CD14-positive monocyte (primary cell): Measurements from ENCODE around the gene SLC29A1. TPM values are rescaled to one million over a fixed set of nuclear protein-coding genes. Genes with fewer than 3 reads are reported as not detected.

ENCODE experiments used
- DNase-seq, 3 donors: peaks; one replicate each; pipeline ENCODE4 v3.0.0-alpha.2; 2011 to 2022
- H2AFZ ChIP-seq: 2 replicates; pipeline ENCODE4 v1.6.0; 2012; ENCODE audit warnings: mild to moderate bottlenecking, low read depth, low read length, inconsistent platforms; ENCODE audit not compliant: insufficient read depth, poor library complexity, severe bottlenecking
- H3K27ac ChIP-seq, 2 donors: 1 replicate in 1 of 2; 2 replicates in 1 of 2; pipeline ENCODE4 v1.5.1; 2012 to 2013; ENCODE audit warnings: low read length in 2 of 2, control low read depth in 1 of 2, inconsistent platforms in 1 of 2, low read depth in 1 of 2, mild to moderate bottlenecking in 1 of 2
- H3K27me3 ChIP-seq, 2 donors: one replicate each; pipeline versions ENCODE4 v1.6.0 to v1.6.1; 2011 to 2013; ENCODE audit warnings: low read length in 2 of 2; ENCODE audit not compliant: control insufficient read depth in 2 of 2, insufficient read depth in 2 of 2
- H3K36me3 ChIP-seq, 2 donors: replicated peaks in 1 of 2; 1 replicate in 1 of 2; 2 replicates in 1 of 2; pipeline versions ENCODE4 v1.5.1 to v1.6.1; 2012 to 2013; ENCODE audit warnings: low read length in 2 of 2, control low read depth in 1 of 2, inconsistent platforms in 1 of 2, mild to moderate bottlenecking in 1 of 2; ENCODE audit not compliant: insufficient read depth in 2 of 2, control insufficient read depth in 1 of 2
- H3K4me1 ChIP-seq, 2 donors: 1 replicate in 1 of 2; 2 replicates in 1 of 2; pipeline versions ENCODE4 v1.5.1 to v1.6.1; 2012 to 2013; ENCODE audit warnings: low read length in 2 of 2, control low read depth in 1 of 2, inconsistent platforms in 1 of 2, mild to moderate bottlenecking in 1 of 2, moderate library complexity in 1 of 2; ENCODE audit not compliant: insufficient read depth in 2 of 2, control insufficient read depth in 1 of 2
- H3K4me2 ChIP-seq: replicated peaks from 2 replicates; pipeline ENCODE3; 2012; ENCODE audit warnings: low read length, moderate library complexity, mild to moderate bottlenecking; ENCODE audit not compliant: poor library complexity, severe bottlenecking; ENCODE audit errors: extremely low read depth
- H3K4me3 ChIP-seq, 3 experiments: fragments of 200-600 bp in 1 of 3; sonication (generic) in 1 of 3; replicated peaks in 1 of 3; 1 replicate in 2 of 3; 2 replicates in 1 of 3; pipeline ENCODE4 v1.5.1; 2011 to 2013; ENCODE audit warnings: low read length in 3 of 3, mild to moderate bottlenecking in 3 of 3, control low read depth in 2 of 3, low read depth in 2 of 3, inconsistent platforms in 1 of 3, moderate library complexity in 1 of 3
- H3K79me2 ChIP-seq: 2 replicates; pipeline ENCODE4 v1.6.0; 2012; ENCODE audit warnings: mild to moderate bottlenecking, control low read depth, inconsistent platforms, low read length, moderate library complexity; ENCODE audit not compliant: insufficient read depth
- H3K9ac ChIP-seq: 2 replicates; pipeline ENCODE4 v1.6.0; 2017; ENCODE audit warnings: low read length, mild to moderate bottlenecking; ENCODE audit not compliant: insufficient read depth, poor library complexity, severe bottlenecking
- H3K9me3 ChIP-seq, 2 donors: replicated peaks in 1 of 2; 1 replicate in 1 of 2; 2 replicates in 1 of 2; pipeline versions ENCODE4 v1.5.1 to v1.6.1; 2012 to 2013; ENCODE audit warnings: low read length in 2 of 2, control low read depth in 1 of 2; ENCODE audit not compliant: control insufficient read depth in 1 of 2, insufficient read depth in 1 of 2
- H4K20me1 ChIP-seq: 2 replicates; pipeline ENCODE4 v1.6.0; 2012; ENCODE audit warnings: mild to moderate bottlenecking, low read length, control low read depth, moderate library complexity; ENCODE audit not compliant: insufficient read depth
- H3K27ac Mint-ChIP-seq, 7 donors: one replicate each; pipeline ENCODE4 v1.8.0; 2020; ENCODE audit warnings: mild to moderate bottlenecking in 7 of 7, mixed read lengths in 7 of 7, moderate library complexity in 6 of 7, inconsistent platforms in 2 of 7
- H3K27me3 Mint-ChIP-seq, 3 donors: one replicate each; pipeline ENCODE4 v1.8.0; 2021 to 2022; ENCODE audit warnings: low read depth in 3 of 3, mild to moderate bottlenecking in 3 of 3, mixed read lengths in 3 of 3, moderate library complexity in 3 of 3, inconsistent platforms in 1 of 3
- H3K36me3 Mint-ChIP-seq, 2 donors: one replicate each; pipeline ENCODE4 v1.8.0; 2020; ENCODE audit warnings: mixed read lengths in 2 of 2, inconsistent platforms in 1 of 2, mild to moderate bottlenecking in 1 of 2
- H3K4me1 Mint-ChIP-seq: one replicate; pipeline ENCODE4 v1.8.0; 2020; ENCODE audit warnings: mild to moderate bottlenecking, mixed read lengths
- H3K4me3 Mint-ChIP-seq, 2 donors: one replicate each; pipeline ENCODE4 v1.8.0; 2020; ENCODE audit warnings: mild to moderate bottlenecking in 2 of 2, mixed read lengths in 2 of 2, moderate library complexity in 1 of 2
- H3K9me3 Mint-ChIP-seq, 7 donors: one replicate each; pipeline ENCODE4 v1.8.0; 2020 to 2022; ENCODE audit warnings: mixed read lengths in 7 of 7, mild to moderate bottlenecking in 6 of 7, moderate library complexity in 6 of 7, inconsistent platforms in 2 of 7
- WGBS: methylation state at CpG from one replicate; pipeline ENCODE4 v1.1.5; 2013; ENCODE audit warnings: missing lambda C conversion rate; ENCODE audit not compliant: insufficient coverage; 5-methylcytosine and 5-hydroxymethylcytosine counted together
- intact Hi-C, 2 donors: fragments of 100-400 bp; cut with micrococcal nuclease; formaldehyde crosslinking; loops; one replicate each; pipeline versions ENCODE4 v1.15.0 to v1.15.1; 2023
- polyA plus RNA-seq, 3 donors: library from polyadenylated mRNA; depleted of rRNA in 1 of 3; unstranded in 2 of 3; stranded (reverse) in 1 of 3; fragments of 300-500 nt in 2 of 3; fragments of >200 nt in 1 of 3; fragmentation: Illumina TruSeq in 2 of 3; gene quantifications; 1 replicate in 2 of 3; 2 replicates in 1 of 3; pipeline ENCODE4 v1.2.3, GENCODE V29; 2012 to 2021
- TF ChIP-seq, protein P1 (sequence below): fragments of 200-600 bp; IDR thresholded peaks from one replicate; pipeline ENCODE4 v1.8.0; 2022; ENCODE audit warnings: antibody characterized with exemption, mild to moderate bottlenecking

SLC29A1 gene
- polyA plus RNA-seq, 3 donors: 14.3 to 23.2 (median 15.0) TPM

DNA sequence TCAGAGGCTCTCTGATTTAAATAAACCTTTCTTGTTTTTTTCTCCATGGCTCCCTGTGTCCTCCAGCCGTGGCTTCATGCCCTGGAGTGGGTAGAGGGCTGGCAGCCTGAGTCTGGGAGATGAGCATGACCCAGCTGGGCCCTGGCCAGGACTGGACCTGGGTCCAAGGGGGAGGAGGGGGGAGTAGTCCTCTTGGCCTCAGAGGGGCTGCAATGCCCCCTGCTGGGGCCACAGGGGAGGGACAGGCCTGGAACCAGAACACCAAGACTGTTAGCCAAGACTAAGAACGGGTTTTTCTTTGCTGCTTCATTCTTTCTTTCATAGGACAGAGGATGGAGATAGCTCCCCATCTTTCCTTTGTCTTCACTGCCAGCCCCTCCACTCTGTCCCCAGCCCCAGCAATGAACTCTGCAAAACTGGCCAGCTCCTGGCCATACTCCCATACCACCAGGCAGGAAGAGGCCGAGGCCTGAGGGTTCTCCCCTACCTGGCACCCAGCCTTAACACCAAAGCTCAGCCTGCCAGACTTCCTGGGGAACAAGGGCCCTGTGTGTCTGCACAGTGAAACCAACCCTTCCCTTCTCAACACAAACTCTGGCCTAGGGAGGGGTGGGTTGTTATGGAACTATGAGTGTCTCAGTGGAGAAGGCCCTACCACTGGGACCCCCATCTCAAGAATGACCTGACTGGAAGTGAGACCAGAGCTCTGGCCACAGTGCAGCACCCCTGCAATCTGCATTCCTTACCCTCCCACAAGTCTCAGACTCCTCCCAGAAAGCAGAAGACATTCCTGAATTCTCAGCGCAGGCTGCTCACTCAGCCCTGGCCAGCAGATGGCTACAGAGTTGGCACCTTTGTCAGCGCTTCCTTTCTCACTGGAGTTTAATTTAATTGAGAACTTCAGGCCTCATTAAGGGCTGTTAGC lies 11.0 kb downstream of the SLC29A1 start:
- Histone ChIP-seq H3K4me3 (no peak overlapping the region), H3K9me3 (no peaks in the 10 kb centered on the region), H3K9ac (no peak overlapping the region), H3K27me3 (no peaks in the 10 kb centered on the region), H3K79me2 (no peaks in the 10 kb centered on the region), H3K4me2 (no peak overlapping the region), H4K20me1 (no peaks in the 10 kb centered on the region), H3K36me3 (peaks cover 5 to 14% of the 10 kb centered on the region in 2 donors), H3K4me1 (peaks cover 32 to 35% of the 10 kb centered on the region in 2 donors), H2AFZ (no peak overlapping the region), H3K27ac (no peak overlapping the region)
- WGBS: 69% methylated on average over 4 of the region's 5 CpGs
- Mint-ChIP-seq H3K4me1 (peaks cover 53% of the 10 kb centered on the region), H3K36me3 (peaks cover 17 to 29% of the 10 kb centered on the region in 2 donors), H3K9me3 (peaks cover 0 to 1% (median 0%) of the 10 kb centered on the region in 7 donors), H3K4me3 (no peak overlapping the region), H3K27me3 (peaks cover 0 to 6% (median 0%) of the 10 kb centered on the region in 3 donors), H3K27ac (peak overlapping the region in 3 of 7 donors; percentile 69 to 88 (median 83))
- TF ChIP-seq, protein P1, sequence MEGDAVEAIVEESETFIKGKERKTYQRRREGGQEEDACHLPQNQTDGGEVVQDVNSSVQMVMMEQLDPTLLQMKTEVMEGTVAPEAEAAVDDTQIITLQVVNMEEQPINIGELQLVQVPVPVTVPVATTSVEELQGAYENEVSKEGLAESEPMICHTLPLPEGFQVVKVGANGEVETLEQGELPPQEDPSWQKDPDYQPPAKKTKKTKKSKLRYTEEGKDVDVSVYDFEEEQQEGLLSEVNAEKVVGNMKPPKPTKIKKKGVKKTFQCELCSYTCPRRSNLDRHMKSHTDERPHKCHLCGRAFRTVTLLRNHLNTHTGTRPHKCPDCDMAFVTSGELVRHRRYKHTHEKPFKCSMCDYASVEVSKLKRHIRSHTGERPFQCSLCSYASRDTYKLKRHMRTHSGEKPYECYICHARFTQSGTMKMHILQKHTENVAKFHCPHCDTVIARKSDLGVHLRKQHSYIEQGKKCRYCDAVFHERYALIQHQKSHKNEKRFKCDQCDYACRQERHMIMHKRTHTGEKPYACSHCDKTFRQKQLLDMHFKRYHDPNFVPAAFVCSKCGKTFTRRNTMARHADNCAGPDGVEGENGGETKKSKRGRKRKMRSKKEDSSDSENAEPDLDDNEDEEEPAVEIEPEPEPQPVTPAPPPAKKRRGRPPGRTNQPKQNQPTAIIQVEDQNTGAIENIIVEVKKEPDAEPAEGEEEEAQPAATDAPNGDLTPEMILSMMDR: peak; percentile 23
- intact Hi-C loops: loop anchor here (5.0 kb wide), 1 partner anchor 62 kb away; no protein-coding TSS in a partner anchor
- no peak for DNase-seq

DNA sequence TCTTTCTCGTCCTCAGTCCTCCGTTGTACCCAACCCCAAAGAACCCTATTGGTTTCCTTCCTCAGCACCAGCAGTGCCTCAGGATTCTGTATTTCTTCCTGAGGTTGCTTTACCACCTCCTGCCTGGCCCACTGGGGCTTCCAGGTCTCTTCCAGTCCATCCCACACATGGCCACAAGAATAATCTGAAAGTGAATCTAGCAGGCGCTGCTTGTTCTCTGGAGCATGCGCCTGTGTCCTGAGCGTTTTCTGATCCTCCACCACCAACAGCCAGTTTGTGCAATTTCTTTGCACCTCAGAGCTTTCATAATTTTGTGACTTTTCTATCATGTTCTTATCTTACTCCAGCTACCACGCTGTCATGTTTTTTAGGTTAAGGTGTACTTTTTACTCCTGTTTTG lies 11.9 kb downstream of the SLC29A1 start:
- peaks cover 5 to 7% of the 10 kb centered on the region in 2 donors for H3K36me3 ChIP-seq
- Mint-ChIP-seq H3K4me3 (no peak overlapping the region), H3K36me3 (peaks cover 16 to 23% of the 10 kb centered on the region in 2 donors), H3K27me3 (peaks cover 0 to 6% (median 3%) of the 10 kb centered on the region in 3 donors), H3K9me3 (no peaks in the 10 kb centered on the region), H3K27ac (peak overlapping the region in 3 of 7 donors; percentile 26 to 60 (median 41)), H3K4me1 (peaks cover 51% of the 10 kb centered on the region)
- no peak overlapping the region for H3K27ac ChIP-seq
- no peak overlapping the region for H3K4me3 ChIP-seq
- H2AFZ ChIP-seq: no peak overlapping the region
- no peaks in the 10 kb centered on the region for H4K20me1 ChIP-seq
- no peaks in the 10 kb centered on the region for H3K27me3 ChIP-seq
- TF ChIP-seq, protein P1: no peak
- no peaks in the 10 kb centered on the region for H3K79me2 ChIP-seq
- no peak for DNase-seq
- WGBS: 71% methylated on average over 4 of the region's 6 CpGs
- H3K9ac ChIP-seq: no peak overlapping the region
- H3K4me2 ChIP-seq: no peak overlapping the region
- no peaks in the 10 kb centered on the region for H3K9me3 ChIP-seq
- peaks cover 32 to 35% of the 10 kb centered on the region in 2 donors for H3K4me1 ChIP-seq
- intact Hi-C loops: loop anchor here (5.0 kb wide), 1 partner anchor 63 kb away; no protein-coding TSS in a partner anchor
